Stimulated activated CD4-positive, alpha-beta T cell treated with anti-CD3 and anti-CD28 coated beads, Interleukin-1b, Interleukin-23, amount 100 ng/mL, for 4 hours (primary cell): Measurements from ENCODE around the gene ATR.
"Not testable (repeated sequence)": the region's sequence is repeated elsewhere in the genome, so short reads cannot be mapped to it uniquely, and the experiment has no call there.

Experiments used
- DNase-seq, 2 donors: peaks; one replicate each; pipeline ENCODE4 v3.0.0-alpha.2; 2020; ENCODE audit warnings: low read depth in 2 of 2

Gene ATR

GRCh38 chr3:142578329-142579223, at the start of gene ATR:
ATR (minus strand) TSS chr3:142578733; CDS start chr3:142578704, 29 bp downstream.
- DNase-seq, result peak; percentile 93 to 95

- no peak for DNase-seq
Measured at GRCh38 chr3:142626971-142627370, 48.4 kb upstream of the ATR start.

GRCh38 chr3:142625153-142625440, 46.6 kb upstream of the ATR start:
- DNase-seq, result no peak

GRCh38 chr3:142624341-142625152, 46.0 kb upstream of the ATR start:
- DNase-seq, result no peak

- no peak for DNase-seq
Measured at GRCh38 chr3:142623194-142623593, 44.7 kb upstream of the ATR start.

GRCh38 chr3:142622405-142622804, 43.9 kb upstream of the ATR start:
- DNase-seq, result no peak

- DNase-seq, result no peak
Measured at GRCh38 chr3:142618917-142619461, 40.5 kb upstream of the ATR start.

- DNase-seq, result no peak
Measured at GRCh38 chr3:142615171-142615570, 36.6 kb upstream of the ATR start.

GRCh38 chr3:142614059-142614626, 35.6 kb upstream of the ATR start:
- DNase-seq, result no peak

GRCh38 chr3:142613491-142613890, 35.0 kb upstream of the ATR start:
- DNase-seq, result no peak

GRCh38 chr3:142611206-142611605, 32.7 kb upstream of the ATR start:
- DNase-seq, result no peak

- no peak for DNase-seq
Measured at GRCh38 chr3:142609136-142609535, 30.6 kb upstream of the ATR start.

GRCh38 chr3:142608631-142609030, 30.1 kb upstream of the ATR start:
- no peak for DNase-seq

GRCh38 chr3:142604940-142605339, 26.4 kb upstream of the ATR start:
- no peak for DNase-seq

GRCh38 chr3:142603386-142603705, 24.8 kb upstream of the ATR start:
- not testable (repeated sequence) for DNase-seq

GRCh38 chr3:142602619-142603385, 24.3 kb upstream of the ATR start:
- no peak for DNase-seq

GRCh38 chr3:142601713-142602112, 23.2 kb upstream of the ATR start:
- no peak for DNase-seq

- no peak for DNase-seq
Measured at GRCh38 chr3:142597906-142598305, 19.4 kb upstream of the ATR start.

GRCh38 chr3:142596726-142597088, 18.2 kb upstream of the ATR start:
- DNase-seq, result no peak

- DNase-seq, result peak; percentile 77 to 78
Measured at GRCh38 chr3:142595951-142596725, 17.6 kb upstream of the ATR start, which contains the start of gene PLS1. PLS1 (plus strand) TSS chr3:142596393; CDS start chr3:142664238, 67,845 bp downstream.

GRCh38 chr3:142595581-142595950, 17.0 kb upstream of the ATR start:
- DNase-seq, result no peak
